HFFc6 (cell line): ENCODE measurements around the gene ENPP4. TPM values are rescaled to one million over a fixed set of nuclear protein-coding genes. Genes with fewer than 3 reads are reported as not detected.

Source experiments
- DNase-seq: peaks from one replicate; pipeline ENCODE4 v3.0.0-alpha.2; 2018
- H3K27ac Mint-ChIP-seq: 2 replicates; pipeline ENCODE4 v1.8.0; 2020; ENCODE audit warnings: mild to moderate bottlenecking, mixed read lengths
- H3K27me3 Mint-ChIP-seq: 2 replicates; pipeline ENCODE4 v1.8.0; 2021; ENCODE audit warnings: mild to moderate bottlenecking, moderate library complexity, mixed read lengths; ENCODE audit not compliant: insufficient read depth
- H3K36me3 Mint-ChIP-seq: 2 replicates; pipeline ENCODE4 v1.8.0; 2021; ENCODE audit warnings: low read depth, mixed read lengths
- H3K4me1 Mint-ChIP-seq: 2 replicates; pipeline ENCODE4 v1.8.0; 2020; ENCODE audit warnings: low read depth, mixed read lengths
- H3K4me3 Mint-ChIP-seq: 2 replicates; pipeline ENCODE4 v1.8.0; 2020; ENCODE audit warnings: mild to moderate bottlenecking, moderate library complexity, mixed read lengths
- H3K9me3 Mint-ChIP-seq: 2 replicates; pipeline ENCODE4 v1.8.0; 2020; ENCODE audit warnings: mild to moderate bottlenecking, mixed read lengths
- CTCF ChIP-seq: fragments of 200-600 bp; sonication (generic); IDR thresholded peaks from 2 replicates; pipeline ENCODE4 v1.5.0; 2021; ENCODE audit warnings: antibody characterized with exemption, mild to moderate bottlenecking
- total RNA-seq, 6 experiments: library from RNA; stranded (reverse); fragmentation: NEBNext Ultra II Directional; extraction: Animal tissue kit (Norgen Biotek cat#: 25700); gene quantifications; 2 replicates in 1 of 6; 3 replicates in 5 of 6; pipeline ENCODE4 v1.2.3, GENCODE V29; 2021

ENPP4 gene
- total RNA-seq, 6 experiments from 2014 or later: 0.05 TPM; not detected in 5

- H3K27ac Mint-ChIP-seq: no peak overlapping the region
- TF ChIP-seq CTCF: no peak
- DNase-seq: no peak
- no peaks in the 10 kb centered on the region for H3K4me1 Mint-ChIP-seq
- no peaks in the 10 kb centered on the region; the same call in 1 of the 2 replicates for H3K9me3 Mint-ChIP-seq
- H3K36me3 Mint-ChIP-seq: no peaks in the 10 kb centered on the region
- no peak overlapping the region for H3K4me3 Mint-ChIP-seq
- peaks cover 3% of the 10 kb centered on the region; the same call in 1 of the 2 replicates for H3K27me3 Mint-ChIP-seq
These were observed 34.5 kb upstream of the ENPP4 start for GRCh38 chr6:46095251-46095650.

- Mint-ChIP-seq H3K9me3 (no peaks in the 10 kb centered on the region; the same call in 1 of the 2 replicates), H3K4me1 (no peaks in the 10 kb centered on the region), H3K27ac (no peak overlapping the region), H3K4me3 (no peak overlapping the region), H3K27me3 (peaks cover 3% of the 10 kb centered on the region; the same call in 1 of the 2 replicates), H3K36me3 (no peaks in the 10 kb centered on the region)
- no peak for DNase-seq
- no peak for TF ChIP-seq CTCF
These were observed 32.4 kb upstream of the ENPP4 start for GRCh38 chr6:46097366-46097765.

- H3K27ac Mint-ChIP-seq: no peak overlapping the region
- no peak for DNase-seq
These were observed 31.1 kb upstream of the ENPP4 start for GRCh38 chr6:46098678-46099077.

GRCh38 chr6:46099952-46100351 is 29.8 kb upstream of the ENPP4 start:
- Mint-ChIP-seq H3K9me3 (no peaks in the 10 kb centered on the region; the same call in 1 of the 2 replicates), H3K27ac (no peak overlapping the region), H3K4me1 (no peaks in the 10 kb centered on the region), H3K36me3 (no peaks in the 10 kb centered on the region), H3K27me3 (no peaks in the 10 kb centered on the region), H3K4me3 (no peak overlapping the region)
- TF ChIP-seq CTCF: no peak
- no peak for DNase-seq

More at GRCh38 chr6:46098678-46099077, 31.1 kb upstream of the ENPP4 start:
- no peaks in the 10 kb centered on the region for H3K36me3 Mint-ChIP-seq
- H3K4me3 Mint-ChIP-seq: no peak overlapping the region
- no peaks in the 10 kb centered on the region for H3K4me1 Mint-ChIP-seq
- H3K9me3 Mint-ChIP-seq: no peaks in the 10 kb centered on the region; the same call in 1 of the 2 replicates
- no peak for TF ChIP-seq CTCF
- H3K27me3 Mint-ChIP-seq: peaks cover 3% of the 10 kb centered on the region; the same call in 1 of the 2 replicates

- H3K4me1 Mint-ChIP-seq: no peaks in the 10 kb centered on the region
- H3K9me3 Mint-ChIP-seq: peaks cover 6% of the 10 kb centered on the region; the same call in 1 of the 2 replicates
- no peak for DNase-seq
- H3K36me3 Mint-ChIP-seq: no peaks in the 10 kb centered on the region
- no peak overlapping the region for H3K27ac Mint-ChIP-seq
- no peak for TF ChIP-seq CTCF
- H3K4me3 Mint-ChIP-seq: no peak overlapping the region
- H3K27me3 Mint-ChIP-seq: no peaks in the 10 kb centered on the region
These were observed 27.7 kb upstream of the ENPP4 start for GRCh38 chr6:46102123-46102522.
